CD14-positive monocyte (primary cell): ENCODE measurements around the gene PLPPR3. TPM values are rescaled to one million over a fixed set of nuclear protein-coding genes. Genes with fewer than 3 reads are reported as not detected.

Experiments
- DNase-seq, 3 donors: peaks; one replicate each; pipeline ENCODE4 v3.0.0-alpha.2; 2011 to 2022
- H2AFZ ChIP-seq: 2 replicates; pipeline ENCODE4 v1.6.0; 2012; ENCODE audit warnings: mild to moderate bottlenecking, low read depth, low read length, inconsistent platforms; ENCODE audit not compliant: insufficient read depth, poor library complexity, severe bottlenecking
- H3K27ac ChIP-seq, 2 donors: 1 replicate in 1 of 2; 2 replicates in 1 of 2; pipeline ENCODE4 v1.5.1; 2012 to 2013; ENCODE audit warnings: low read length in 2 of 2, control low read depth in 1 of 2, inconsistent platforms in 1 of 2, low read depth in 1 of 2, mild to moderate bottlenecking in 1 of 2
- H3K27me3 ChIP-seq, 2 donors: one replicate each; pipeline versions ENCODE4 v1.6.0 to v1.6.1; 2011 to 2013; ENCODE audit warnings: low read length in 2 of 2; ENCODE audit not compliant: control insufficient read depth in 2 of 2, insufficient read depth in 2 of 2
- H3K36me3 ChIP-seq, 2 donors: replicated peaks in 1 of 2; 1 replicate in 1 of 2; 2 replicates in 1 of 2; pipeline versions ENCODE4 v1.5.1 to v1.6.1; 2012 to 2013; ENCODE audit warnings: low read length in 2 of 2, control low read depth in 1 of 2, inconsistent platforms in 1 of 2, mild to moderate bottlenecking in 1 of 2; ENCODE audit not compliant: insufficient read depth in 2 of 2, control insufficient read depth in 1 of 2
- H3K4me1 ChIP-seq, 2 donors: 1 replicate in 1 of 2; 2 replicates in 1 of 2; pipeline versions ENCODE4 v1.5.1 to v1.6.1; 2012 to 2013; ENCODE audit warnings: low read length in 2 of 2, control low read depth in 1 of 2, inconsistent platforms in 1 of 2, mild to moderate bottlenecking in 1 of 2, moderate library complexity in 1 of 2; ENCODE audit not compliant: insufficient read depth in 2 of 2, control insufficient read depth in 1 of 2
- H3K4me2 ChIP-seq: replicated peaks from 2 replicates; pipeline ENCODE3; 2012; ENCODE audit warnings: low read length, moderate library complexity, mild to moderate bottlenecking; ENCODE audit not compliant: poor library complexity, severe bottlenecking; ENCODE audit errors: extremely low read depth
- H3K4me3 ChIP-seq, 3 experiments: fragments of 200-600 bp in 1 of 3; sonication (generic) in 1 of 3; replicated peaks in 1 of 3; 1 replicate in 2 of 3; 2 replicates in 1 of 3; pipeline ENCODE4 v1.5.1; 2011 to 2013; ENCODE audit warnings: low read length in 3 of 3, mild to moderate bottlenecking in 3 of 3, control low read depth in 2 of 3, low read depth in 2 of 3, inconsistent platforms in 1 of 3, moderate library complexity in 1 of 3
- H3K79me2 ChIP-seq: 2 replicates; pipeline ENCODE4 v1.6.0; 2012; ENCODE audit warnings: mild to moderate bottlenecking, control low read depth, inconsistent platforms, low read length, moderate library complexity; ENCODE audit not compliant: insufficient read depth
- H3K9ac ChIP-seq: 2 replicates; pipeline ENCODE4 v1.6.0; 2017; ENCODE audit warnings: low read length, mild to moderate bottlenecking; ENCODE audit not compliant: insufficient read depth, poor library complexity, severe bottlenecking
- H3K9me3 ChIP-seq, 2 donors: replicated peaks in 1 of 2; 1 replicate in 1 of 2; 2 replicates in 1 of 2; pipeline versions ENCODE4 v1.5.1 to v1.6.1; 2012 to 2013; ENCODE audit warnings: low read length in 2 of 2, control low read depth in 1 of 2; ENCODE audit not compliant: control insufficient read depth in 1 of 2, insufficient read depth in 1 of 2
- H4K20me1 ChIP-seq: 2 replicates; pipeline ENCODE4 v1.6.0; 2012; ENCODE audit warnings: mild to moderate bottlenecking, low read length, control low read depth, moderate library complexity; ENCODE audit not compliant: insufficient read depth
- H3K27ac Mint-ChIP-seq, 7 donors: one replicate each; pipeline ENCODE4 v1.8.0; 2020; ENCODE audit warnings: mild to moderate bottlenecking in 7 of 7, mixed read lengths in 7 of 7, moderate library complexity in 6 of 7, inconsistent platforms in 2 of 7
- H3K27me3 Mint-ChIP-seq, 3 donors: one replicate each; pipeline ENCODE4 v1.8.0; 2021 to 2022; ENCODE audit warnings: low read depth in 3 of 3, mild to moderate bottlenecking in 3 of 3, mixed read lengths in 3 of 3, moderate library complexity in 3 of 3, inconsistent platforms in 1 of 3
- H3K36me3 Mint-ChIP-seq, 2 donors: one replicate each; pipeline ENCODE4 v1.8.0; 2020; ENCODE audit warnings: mixed read lengths in 2 of 2, inconsistent platforms in 1 of 2, mild to moderate bottlenecking in 1 of 2
- H3K4me1 Mint-ChIP-seq: one replicate; pipeline ENCODE4 v1.8.0; 2020; ENCODE audit warnings: mild to moderate bottlenecking, mixed read lengths
- H3K4me3 Mint-ChIP-seq, 2 donors: one replicate each; pipeline ENCODE4 v1.8.0; 2020; ENCODE audit warnings: mild to moderate bottlenecking in 2 of 2, mixed read lengths in 2 of 2, moderate library complexity in 1 of 2
- H3K9me3 Mint-ChIP-seq, 7 donors: one replicate each; pipeline ENCODE4 v1.8.0; 2020 to 2022; ENCODE audit warnings: mixed read lengths in 7 of 7, mild to moderate bottlenecking in 6 of 7, moderate library complexity in 6 of 7, inconsistent platforms in 2 of 7
- WGBS: methylation state at CpG from one replicate; pipeline ENCODE4 v1.1.5; 2013; ENCODE audit warnings: missing lambda C conversion rate; ENCODE audit not compliant: insufficient coverage; 5-methylcytosine and 5-hydroxymethylcytosine counted together
- intact Hi-C, 2 donors: fragments of 100-400 bp; cut with micrococcal nuclease; formaldehyde crosslinking; loops; one replicate each; pipeline versions ENCODE4 v1.15.0 to v1.15.1; 2023
- polyA plus RNA-seq, 3 donors: library from polyadenylated mRNA; depleted of rRNA in 1 of 3; unstranded in 2 of 3; stranded (reverse) in 1 of 3; fragments of 300-500 nt in 2 of 3; fragments of >200 nt in 1 of 3; fragmentation: Illumina TruSeq in 2 of 3; gene quantifications; 1 replicate in 2 of 3; 2 replicates in 1 of 3; pipeline ENCODE4 v1.2.3, GENCODE V29; 2012 to 2021
- TF ChIP-seq, protein P1 (sequence below): fragments of 200-600 bp; IDR thresholded peaks from one replicate; pipeline ENCODE4 v1.8.0; 2022; ENCODE audit warnings: antibody characterized with exemption, mild to moderate bottlenecking

The PLPPR3 gene
- polyA plus RNA-seq, 3 donors, result 1.2 TPM; not detected in 2

GRCh38 chr19:861756-862580, 40.2 kb upstream of the PLPPR3 start:
- no peak overlapping the region for H2AFZ ChIP-seq
- 14% methylated on average over 46 of the region's 60 CpGs for WGBS
- H3K9me3 ChIP-seq, result no peaks in the 10 kb centered on the region
- peak; percentile 44 to 69 (median 60) for DNase-seq
- H3K27me3 ChIP-seq, result peaks cover 0 to 6% of the 10 kb centered on the region in 2 donors
- H3K4me2 ChIP-seq, result peak overlapping the region; percentile 82
- no peak overlapping the region for H3K9ac ChIP-seq
- H3K27ac ChIP-seq, result no peak overlapping the region
- Mint-ChIP-seq H3K36me3 (peaks cover 2 to 10% of the 10 kb centered on the region in 2 donors), H3K4me3 (peak overlapping the region in 1 of 2 donors; percentile 81), H3K9me3 (peaks cover 0 to 2% (median 0%) of the 10 kb centered on the region in 7 donors), H3K27ac (peak overlapping the region in 3 of 7 donors; percentile 83 to 97 (median 88)), H3K27me3 (peaks cover 0 to 5% (median 0%) of the 10 kb centered on the region in 3 donors), H3K4me1 (peaks cover 36% of the 10 kb centered on the region)
- peak overlapping the region in 1 of 3 experiments; percentile 87 for H3K4me3 ChIP-seq
- peaks cover 53% of the 10 kb centered on the region for H4K20me1 ChIP-seq
- intact Hi-C loops, result loop anchor here (1.0 to 10.0 kb wide), 5 partner anchors 10 to 383 kb away; partner anchors contain the start of genes ATP5F1D (in 1 of the 2), MIDN (in 1 of the 2) and WDR18 (in 1 of the 2)
- TF ChIP-seq, protein P1, sequence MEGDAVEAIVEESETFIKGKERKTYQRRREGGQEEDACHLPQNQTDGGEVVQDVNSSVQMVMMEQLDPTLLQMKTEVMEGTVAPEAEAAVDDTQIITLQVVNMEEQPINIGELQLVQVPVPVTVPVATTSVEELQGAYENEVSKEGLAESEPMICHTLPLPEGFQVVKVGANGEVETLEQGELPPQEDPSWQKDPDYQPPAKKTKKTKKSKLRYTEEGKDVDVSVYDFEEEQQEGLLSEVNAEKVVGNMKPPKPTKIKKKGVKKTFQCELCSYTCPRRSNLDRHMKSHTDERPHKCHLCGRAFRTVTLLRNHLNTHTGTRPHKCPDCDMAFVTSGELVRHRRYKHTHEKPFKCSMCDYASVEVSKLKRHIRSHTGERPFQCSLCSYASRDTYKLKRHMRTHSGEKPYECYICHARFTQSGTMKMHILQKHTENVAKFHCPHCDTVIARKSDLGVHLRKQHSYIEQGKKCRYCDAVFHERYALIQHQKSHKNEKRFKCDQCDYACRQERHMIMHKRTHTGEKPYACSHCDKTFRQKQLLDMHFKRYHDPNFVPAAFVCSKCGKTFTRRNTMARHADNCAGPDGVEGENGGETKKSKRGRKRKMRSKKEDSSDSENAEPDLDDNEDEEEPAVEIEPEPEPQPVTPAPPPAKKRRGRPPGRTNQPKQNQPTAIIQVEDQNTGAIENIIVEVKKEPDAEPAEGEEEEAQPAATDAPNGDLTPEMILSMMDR, result peak; percentile 13
- H3K36me3 ChIP-seq, result no peaks in the 10 kb centered on the region
- H3K79me2 ChIP-seq, result peaks cover 11% of the 10 kb centered on the region
- H3K4me1 ChIP-seq, result peaks cover 53 to 73% of the 10 kb centered on the region in 2 donors

DNA sequence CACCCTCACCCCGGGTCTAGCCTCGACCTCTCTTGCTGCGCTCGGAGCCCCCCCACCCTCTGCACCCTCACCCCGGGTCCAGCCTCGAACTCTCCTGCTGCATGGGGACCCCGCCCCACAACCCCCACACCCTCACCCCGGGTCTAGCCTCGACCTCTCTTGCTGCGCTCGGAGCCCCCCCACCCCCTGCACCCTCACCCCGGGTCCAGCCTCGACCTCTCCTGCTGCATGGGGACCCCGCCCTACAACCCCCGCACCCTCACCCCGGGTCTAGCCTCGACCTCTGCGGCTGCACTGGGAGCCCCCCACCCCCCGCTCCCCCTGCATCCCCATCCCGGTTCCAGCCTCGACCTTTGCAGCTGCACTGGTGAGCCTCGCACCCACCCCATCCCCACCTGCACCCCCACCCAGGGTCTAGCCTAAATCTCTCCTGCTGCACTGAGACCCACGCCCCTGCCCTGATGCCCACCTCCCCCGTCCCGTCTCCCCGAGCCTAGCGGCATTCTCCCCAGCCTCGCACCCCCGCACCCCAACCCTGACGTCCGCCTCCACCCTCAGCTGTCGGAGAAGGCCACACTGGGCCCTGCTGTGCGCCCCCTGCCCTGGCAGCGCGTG, 39.5 kb upstream of the PLPPR3 start:
- H3K27me3 ChIP-seq, result peaks cover 0 to 4% of the 10 kb centered on the region in 2 donors
- peaks cover 49% of the 10 kb centered on the region for H4K20me1 ChIP-seq
- peak overlapping the region; percentile 98 for H3K4me2 ChIP-seq
- peaks cover 53 to 73% of the 10 kb centered on the region in 2 donors for H3K4me1 ChIP-seq
- no peaks in the 10 kb centered on the region for H3K36me3 ChIP-seq
- peaks cover 0 to 2% (median 0%) of the 10 kb centered on the region in 7 donors for H3K9me3 Mint-ChIP-seq
- H3K36me3 Mint-ChIP-seq, result peaks cover 2 to 10% of the 10 kb centered on the region in 2 donors
- peak overlapping the region; percentile 42 to 87 (median 44) for H3K4me3 ChIP-seq
- no peak overlapping the region for H3K27ac ChIP-seq
- peaks cover 11% of the 10 kb centered on the region for H3K79me2 ChIP-seq
- DNase-seq, result no peak
- intact Hi-C loops, result loop anchor here (5.0 to 10.0 kb wide), 2 partner anchors 121 to 384 kb away; partner anchors contain the start of genes ATP5F1D (in 1 of the 2), MIDN (in 1 of the 2) and WDR18 (in 1 of the 2)
- H3K27ac Mint-ChIP-seq, result no peak overlapping the region
- 59% methylated on average over 20 of the region's 35 CpGs for WGBS
- H3K4me1 Mint-ChIP-seq, result peaks cover 36% of the 10 kb centered on the region
- TF ChIP-seq, protein P1, result no peak
- peak overlapping the region; percentile 40 for H3K9ac ChIP-seq
- no peak overlapping the region for H3K4me3 Mint-ChIP-seq
- no peaks in the 10 kb centered on the region for H3K9me3 ChIP-seq
- H2AFZ ChIP-seq, result no peak overlapping the region
- H3K27me3 Mint-ChIP-seq, result peaks cover 0 to 5% (median 0%) of the 10 kb centered on the region in 3 donors
